ENCODE data around the gene MPPED1. TPM values are rescaled to one million over a fixed set of nuclear protein-coding genes. Genes with fewer than 3 reads are reported as not detected.

The MPPED1 gene
- total RNA-seq, 1 experiment from 2014 or later: 0.35 TPM

- TF ChIP-seq AFF4 (CRISPR knock-in tag; IDR thresholded peaks at IDR 0.05; ENCODE audit: borderline replicate concordance) (no peak), PRRX2 (CRISPR knock-in tag; IDR thresholded peaks at IDR 0.05) (no peak), ZNF263 (CRISPR knock-in tag; IDR thresholded peaks at IDR 0.05; ENCODE audit: low read depth) (no peak)
- TF ChIP-seq, protein P1, sequence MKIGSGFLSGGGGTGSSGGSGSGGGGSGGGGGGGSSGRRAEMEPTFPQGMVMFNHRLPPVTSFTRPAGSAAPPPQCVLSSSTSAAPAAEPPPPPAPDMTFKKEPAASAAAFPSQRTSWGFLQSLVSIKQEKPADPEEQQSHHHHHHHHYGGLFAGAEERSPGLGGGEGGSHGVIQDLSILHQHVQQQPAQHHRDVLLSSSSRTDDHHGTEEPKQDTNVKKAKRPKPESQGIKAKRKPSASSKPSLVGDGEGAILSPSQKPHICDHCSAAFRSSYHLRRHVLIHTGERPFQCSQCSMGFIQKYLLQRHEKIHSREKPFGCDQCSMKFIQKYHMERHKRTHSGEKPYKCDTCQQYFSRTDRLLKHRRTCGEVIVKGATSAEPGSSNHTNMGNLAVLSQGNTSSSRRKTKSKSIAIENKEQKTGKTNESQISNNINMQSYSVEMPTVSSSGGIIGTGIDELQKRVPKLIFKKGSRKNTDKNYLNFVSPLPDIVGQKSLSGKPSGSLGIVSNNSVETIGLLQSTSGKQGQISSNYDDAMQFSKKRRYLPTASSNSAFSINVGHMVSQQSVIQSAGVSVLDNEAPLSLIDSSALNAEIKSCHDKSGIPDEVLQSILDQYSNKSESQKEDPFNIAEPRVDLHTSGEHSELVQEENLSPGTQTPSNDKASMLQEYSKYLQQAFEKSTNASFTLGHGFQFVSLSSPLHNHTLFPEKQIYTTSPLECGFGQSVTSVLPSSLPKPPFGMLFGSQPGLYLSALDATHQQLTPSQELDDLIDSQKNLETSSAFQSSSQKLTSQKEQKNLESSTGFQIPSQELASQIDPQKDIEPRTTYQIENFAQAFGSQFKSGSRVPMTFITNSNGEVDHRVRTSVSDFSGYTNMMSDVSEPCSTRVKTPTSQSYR (CRISPR knock-in tag; IDR thresholded peaks at IDR 0.05): no peak
Measured at GRCh38 chr22:43487311-43488030, 75.7 kb downstream of the MPPED1 start (continued).

DNA sequence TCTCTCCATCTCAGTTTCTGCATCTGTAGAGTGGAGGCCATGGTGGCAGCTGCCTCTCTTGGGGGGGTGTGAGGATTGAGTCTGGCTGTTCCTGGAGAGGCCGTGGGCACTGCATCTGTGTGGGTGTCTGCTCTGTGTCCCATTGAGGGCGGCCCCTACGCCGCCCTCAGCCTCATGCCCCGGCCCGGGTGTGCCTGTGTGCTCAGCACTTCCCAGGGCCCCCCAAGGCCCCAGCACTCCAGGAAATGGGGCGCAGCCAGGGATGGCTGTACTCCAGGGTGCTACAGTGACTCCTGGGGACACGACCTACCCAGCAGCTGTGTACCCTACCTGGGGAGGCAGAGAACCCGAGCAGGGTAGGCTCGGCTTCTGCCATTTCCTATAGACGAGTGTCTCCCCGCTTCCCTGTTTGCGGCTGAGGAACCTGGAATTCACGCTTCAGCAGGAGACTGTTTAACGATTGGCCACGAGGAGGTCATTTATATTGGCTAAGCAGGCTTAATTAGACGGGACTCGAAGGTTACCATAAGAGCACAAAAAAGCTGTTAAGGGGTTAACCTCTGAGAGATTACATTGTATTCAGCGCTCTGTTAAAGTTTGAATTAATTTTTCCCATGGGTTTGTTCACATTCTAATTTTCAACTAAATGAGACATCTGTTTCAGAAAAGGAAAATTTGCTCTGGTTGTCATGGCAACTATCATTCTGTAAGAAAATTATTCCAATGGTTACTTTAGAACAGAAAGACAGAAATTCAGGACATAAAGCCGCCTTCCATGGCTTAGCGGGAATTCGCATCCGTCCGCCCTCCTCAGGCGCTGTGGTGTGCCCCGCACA lies 76.4 kb downstream of the MPPED1 start:
- no peak for DNase-seq (ENCODE audit: low spot score)
- no peak for TF ChIP-seq ZNF425 (CRISPR knock-in tag; conservative IDR thresholded peaks at IDR 0.05)
- no peak for TF ChIP-seq ZNF396 (CRISPR knock-in tag; IDR thresholded peaks at IDR 0.05; ENCODE audit: borderline replicate concordance)
- no peak for TF ChIP-seq TEAD4 (CRISPR knock-in tag; IDR thresholded peaks at IDR 0.05)
- peaks cover 16% of the 10 kb centered on the region for H3K9me3 Mint-ChIP-seq
- POLR2A ChIA-PET: no interaction called here
- ATAC-seq: no peak
- CTCF ChIA-PET: interaction anchor here (1.0 kb wide), 1 partner anchor 28 kb away, joined by 4 read pairs; no protein-coding TSS in a partner anchor
- H3K27me3 Mint-ChIP-seq (ENCODE audit: low read depth): no peaks in the 10 kb centered on the region; the same call in 1 of the 2 replicates
- H3K4me1 Mint-ChIP-seq: no peaks in the 10 kb centered on the region
- no peaks in the 10 kb centered on the region for H3K36me3 Mint-ChIP-seq
- no peak overlapping the region for H3K27ac Mint-ChIP-seq
- H3K4me3 Mint-ChIP-seq: no peak overlapping the region

- DNase-seq (ENCODE audit: low spot score) (no peak), ATAC-seq (no peak)
- Mint-ChIP-seq H3K9me3 (peaks cover 17% of the 10 kb centered on the region), H3K4me3 (no peak overlapping the region), H3K27ac (no peak overlapping the region), H3K4me1 (no peaks in the 10 kb centered on the region), H3K27me3 (ENCODE audit: low read depth) (no peaks in the 10 kb centered on the region; the same call in 1 of the 2 replicates), H3K36me3 (no peaks in the 10 kb centered on the region)
- ChIA-PET POLR2A (no interaction called here), CTCF (no interaction called here)
- TF ChIP-seq FOXP1 (CRISPR knock-in tag; IDR thresholded peaks at IDR 0.05; ENCODE audit: borderline replicate concordance) (no peak), PRDM15 (CRISPR knock-in tag; IDR thresholded peaks at IDR 0.05) (no peak), ZNF396 (CRISPR knock-in tag; IDR thresholded peaks at IDR 0.05; ENCODE audit: borderline replicate concordance) (no peak), ETV6 (CRISPR knock-in tag; IDR thresholded peaks at IDR 0.05) (no peak), FOXK1 (CRISPR knock-in tag; IDR thresholded peaks at IDR 0.05) (no peak)
- TF ChIP-seq, protein P2, sequence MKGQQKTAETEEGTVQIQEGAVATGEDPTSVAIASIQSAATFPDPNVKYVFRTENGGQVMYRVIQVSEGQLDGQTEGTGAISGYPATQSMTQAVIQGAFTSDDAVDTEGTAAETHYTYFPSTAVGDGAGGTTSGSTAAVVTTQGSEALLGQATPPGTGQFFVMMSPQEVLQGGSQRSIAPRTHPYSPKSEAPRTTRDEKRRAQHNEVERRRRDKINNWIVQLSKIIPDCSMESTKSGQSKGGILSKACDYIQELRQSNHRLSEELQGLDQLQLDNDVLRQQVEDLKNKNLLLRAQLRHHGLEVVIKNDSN (CRISPR knock-in tag; IDR thresholded peaks at IDR 0.05): no peak
- TF ChIP-seq, protein P3, sequence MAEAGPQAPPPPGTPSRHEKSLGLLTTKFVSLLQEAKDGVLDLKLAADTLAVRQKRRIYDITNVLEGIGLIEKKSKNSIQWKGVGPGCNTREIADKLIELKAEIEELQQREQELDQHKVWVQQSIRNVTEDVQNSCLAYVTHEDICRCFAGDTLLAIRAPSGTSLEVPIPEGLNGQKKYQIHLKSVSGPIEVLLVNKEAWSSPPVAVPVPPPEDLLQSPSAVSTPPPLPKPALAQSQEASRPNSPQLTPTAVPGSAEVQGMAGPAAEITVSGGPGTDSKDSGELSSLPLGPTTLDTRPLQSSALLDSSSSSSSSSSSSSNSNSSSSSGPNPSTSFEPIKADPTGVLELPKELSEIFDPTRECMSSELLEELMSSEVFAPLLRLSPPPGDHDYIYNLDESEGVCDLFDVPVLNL (CRISPR knock-in tag; IDR thresholded peaks at IDR 0.05; ENCODE audit: borderline replicate concordance, low read depth): no peak
Measured at GRCh38 chr22:43488937-43489336, 77.1 kb downstream of the MPPED1 start.

All from WTC11 (cell line).